GM12872 (cell line): ENCODE data around the gene PLAU.

ENCODE experiments used
- TF ChIP-seq, protein P1 (sequence below): IDR thresholded peaks from 3 replicates; pipeline ENCODE4 v1.5.1; 2011; ENCODE audit warnings: low read depth, mild to moderate bottlenecking, low read length, moderate library complexity; ENCODE audit not compliant: insufficient read depth

The PLAU gene

DNA sequence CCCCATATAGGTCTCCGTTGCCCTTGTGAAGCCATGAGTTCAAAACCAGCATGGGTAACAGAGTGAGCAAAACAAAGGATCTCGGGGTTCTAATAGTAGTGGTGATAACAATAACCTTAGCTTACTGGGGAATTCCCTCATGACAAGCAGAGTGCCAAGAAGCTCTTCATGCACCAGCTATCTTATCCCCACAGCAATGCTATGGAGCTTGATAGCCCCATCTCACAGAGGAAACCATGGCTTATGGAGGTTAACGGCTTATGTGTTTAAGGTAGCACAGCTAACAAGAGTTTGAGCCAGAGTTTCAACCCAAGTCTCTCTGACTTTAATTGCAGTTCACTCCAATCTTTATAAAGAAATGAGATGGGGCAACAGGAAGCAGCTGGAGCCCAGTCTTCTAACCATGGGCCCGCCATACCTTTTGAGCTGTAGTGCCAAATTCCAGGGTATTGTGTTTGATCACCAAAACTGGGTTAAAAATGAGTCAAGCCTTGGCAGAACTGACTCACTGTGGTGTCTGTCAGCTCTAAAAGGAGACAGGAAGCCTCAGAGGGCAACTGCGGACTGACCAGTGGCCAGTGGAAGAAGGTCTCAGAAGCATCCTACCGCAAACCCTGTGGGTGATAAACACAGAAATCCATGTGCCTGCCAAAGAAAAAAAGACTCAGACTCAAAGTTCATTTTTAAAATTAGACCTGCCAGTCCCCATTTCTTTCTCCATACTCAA is 16.5 kb upstream of the PLAU start:
- TF ChIP-seq, protein P1, sequence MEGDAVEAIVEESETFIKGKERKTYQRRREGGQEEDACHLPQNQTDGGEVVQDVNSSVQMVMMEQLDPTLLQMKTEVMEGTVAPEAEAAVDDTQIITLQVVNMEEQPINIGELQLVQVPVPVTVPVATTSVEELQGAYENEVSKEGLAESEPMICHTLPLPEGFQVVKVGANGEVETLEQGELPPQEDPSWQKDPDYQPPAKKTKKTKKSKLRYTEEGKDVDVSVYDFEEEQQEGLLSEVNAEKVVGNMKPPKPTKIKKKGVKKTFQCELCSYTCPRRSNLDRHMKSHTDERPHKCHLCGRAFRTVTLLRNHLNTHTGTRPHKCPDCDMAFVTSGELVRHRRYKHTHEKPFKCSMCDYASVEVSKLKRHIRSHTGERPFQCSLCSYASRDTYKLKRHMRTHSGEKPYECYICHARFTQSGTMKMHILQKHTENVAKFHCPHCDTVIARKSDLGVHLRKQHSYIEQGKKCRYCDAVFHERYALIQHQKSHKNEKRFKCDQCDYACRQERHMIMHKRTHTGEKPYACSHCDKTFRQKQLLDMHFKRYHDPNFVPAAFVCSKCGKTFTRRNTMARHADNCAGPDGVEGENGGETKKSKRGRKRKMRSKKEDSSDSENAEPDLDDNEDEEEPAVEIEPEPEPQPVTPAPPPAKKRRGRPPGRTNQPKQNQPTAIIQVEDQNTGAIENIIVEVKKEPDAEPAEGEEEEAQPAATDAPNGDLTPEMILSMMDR: no peak

GRCh38 chr10:73897693-73898092 is 13.2 kb upstream of the PLAU start:
- TF ChIP-seq, protein P1: no peak

- TF ChIP-seq, protein P1: no peak
Observed at GRCh38 chr10:73898730-73899410, 12.1 kb upstream of the PLAU start.

DNA sequence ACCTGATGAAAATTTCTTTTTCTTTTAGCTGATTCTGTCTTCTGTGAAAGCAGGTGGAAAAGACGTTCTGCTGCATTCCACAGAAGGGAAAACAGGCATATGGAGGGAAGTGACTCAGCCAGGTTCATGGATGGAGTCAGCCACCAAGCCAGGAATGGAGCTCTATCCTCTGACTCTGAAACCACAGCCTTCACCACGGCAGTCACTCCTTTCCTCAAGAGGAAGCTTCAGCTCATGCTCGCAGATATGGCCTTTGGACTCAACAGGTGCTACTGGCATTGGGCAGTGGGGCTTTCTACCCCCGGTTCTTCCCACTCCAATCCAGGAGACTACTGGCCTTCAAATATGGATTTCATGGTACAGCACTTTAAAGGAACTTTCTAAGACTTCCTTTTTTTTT is 11.5 kb upstream of the PLAU start:
- TF ChIP-seq, protein P1: no peak

DNA sequence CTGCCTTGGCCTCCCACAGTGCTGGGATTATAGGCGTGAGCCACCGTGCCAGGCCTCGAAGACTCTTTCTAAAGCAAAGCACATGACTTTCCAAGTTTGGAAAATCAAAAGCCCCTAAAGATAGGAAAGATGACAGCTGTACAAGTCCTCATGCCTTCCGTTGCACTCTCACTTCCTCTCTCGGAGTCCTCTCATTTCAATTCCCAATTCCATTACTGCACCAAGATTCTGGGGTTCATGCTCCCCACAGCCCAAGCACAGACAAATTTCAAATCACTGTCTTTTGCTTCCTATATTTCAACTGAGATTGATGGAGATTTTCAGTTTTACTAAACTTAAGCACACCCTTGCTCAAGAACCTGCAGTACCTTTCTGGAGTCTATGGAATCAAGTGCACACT is 10.9 kb upstream of the PLAU start:
- TF ChIP-seq, protein P1: no peak

- TF ChIP-seq, protein P1: no peak
Observed at GRCh38 chr10:73901261-73901660, 9.7 kb upstream of the PLAU start.

- TF ChIP-seq, protein P1: no peak
Observed at GRCh38 chr10:73902351-73902750, 8.6 kb upstream of the PLAU start.
